ENCODE results near the gene VPS8.

VPS8 gene

DNA sequence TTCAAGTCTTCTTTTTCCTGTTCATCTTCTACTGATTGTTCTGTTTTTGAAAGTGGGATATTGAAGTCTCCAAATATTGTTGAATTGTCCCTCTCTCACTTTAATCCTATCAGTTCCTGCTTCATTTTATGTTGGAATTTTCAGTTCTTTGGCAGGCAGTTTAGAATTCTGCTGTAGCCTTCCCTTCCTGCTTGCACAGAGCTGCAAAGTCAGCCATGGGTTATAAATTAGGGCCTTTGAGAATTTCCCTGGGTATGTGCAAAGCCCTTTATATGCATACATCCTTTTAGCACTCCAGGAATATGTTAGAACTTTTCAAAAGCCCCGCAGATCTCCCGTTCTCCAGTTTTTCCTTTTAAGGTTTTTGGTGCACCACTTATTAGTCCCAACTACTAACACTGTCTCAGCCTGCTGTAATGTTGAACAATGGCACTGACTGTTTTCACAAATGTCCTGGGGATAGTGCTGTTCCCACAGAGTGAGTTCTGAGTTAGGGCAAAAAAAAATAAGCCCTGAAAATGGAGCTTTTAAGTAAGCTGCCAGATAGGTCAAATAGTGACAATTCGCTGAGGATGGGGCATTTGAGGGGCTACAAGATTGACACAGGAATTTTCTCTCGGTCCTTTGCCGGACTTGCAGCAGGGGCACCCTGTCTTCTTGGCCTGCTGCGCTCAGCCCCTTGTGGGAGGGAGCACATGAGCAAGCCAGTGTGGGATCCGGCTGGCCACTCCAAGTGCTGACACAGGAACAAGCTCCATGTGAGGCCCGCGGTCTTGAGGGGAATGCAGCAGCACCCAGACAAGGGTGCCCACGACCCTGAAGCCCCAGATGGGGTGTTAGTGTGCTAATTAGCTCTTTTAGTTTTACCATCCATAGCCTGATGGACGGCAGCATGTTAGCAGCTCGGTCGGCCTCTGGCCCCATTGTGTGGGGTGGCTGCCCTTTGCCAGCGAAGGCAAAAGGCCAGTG, 96.0 kb downstream of the VPS8 start:
- TF ChIP-seq OSR1 (CRISPR knock-in tag; IDR thresholded peaks at IDR 0.05) = no peak
- TF ChIP-seq CSRNP3 (CRISPR knock-in tag; IDR thresholded peaks at IDR 0.05) = no peak
- TF ChIP-seq BACH2 (CRISPR knock-in tag; IDR thresholded peaks at IDR 0.05; ENCODE audit: borderline replicate concordance) = no peak
- TF ChIP-seq ARNTL (CRISPR knock-in tag; IDR thresholded peaks at IDR 0.05; ENCODE audit: borderline replicate concordance, low read depth) = no peak
- TF ChIP-seq PATZ1 (CRISPR knock-in tag; IDR thresholded peaks at IDR 0.05; ENCODE audit: borderline replicate concordance) = no peak
- TF ChIP-seq ZNF565 (CRISPR knock-in tag; conservative IDR thresholded peaks at IDR 0.05; ENCODE audit: low read depth) = no peak
- no peak for TF ChIP-seq TSHZ2 (CRISPR knock-in tag; IDR thresholded peaks at IDR 0.05)
- no peak for TF ChIP-seq TCF4 (CRISPR knock-in tag; IDR thresholded peaks at IDR 0.05; ENCODE audit: borderline replicate concordance)
- TF ChIP-seq GLIS3 (CRISPR knock-in tag; IDR thresholded peaks at IDR 0.05) = no peak
- no peak for TF ChIP-seq ZFP3 (CRISPR knock-in tag; IDR thresholded peaks at IDR 0.05)
- no peak for TF ChIP-seq ZFP30 (CRISPR knock-in tag; IDR thresholded peaks at IDR 0.05)
- no peak for TF ChIP-seq CREB5 (CRISPR knock-in tag; IDR thresholded peaks at IDR 0.05; ENCODE audit: low read depth)
- no peak for TF ChIP-seq RARB (CRISPR knock-in tag; IDR thresholded peaks at IDR 0.05)
- TF ChIP-seq ZC3H10 (CRISPR knock-in tag; IDR thresholded peaks at IDR 0.05) = no peak
- TF ChIP-seq PPARA (CRISPR knock-in tag; IDR thresholded peaks at IDR 0.05; ENCODE audit: borderline replicate concordance) = no peak
- no peak for TF ChIP-seq CSDC2 (CRISPR knock-in tag; IDR thresholded peaks at IDR 0.05)
- no peak for TF ChIP-seq SNAI2 (CRISPR knock-in tag; IDR thresholded peaks at IDR 0.05)
- ATAC-seq = no peak

GRCh38 chr3:184908859-184909258, 96.9 kb downstream of the VPS8 start:
- ATAC-seq = no peak
- TF ChIP-seq OSR1 (CRISPR knock-in tag; IDR thresholded peaks at IDR 0.05) (no peak), ZNF70 (CRISPR knock-in tag; IDR thresholded peaks at IDR 0.05) (no peak), ZNF565 (CRISPR knock-in tag; conservative IDR thresholded peaks at IDR 0.05; ENCODE audit: low read depth) (no peak), ZC3H10 (CRISPR knock-in tag; IDR thresholded peaks at IDR 0.05) (no peak), PPARA (CRISPR knock-in tag; IDR thresholded peaks at IDR 0.05; ENCODE audit: borderline replicate concordance) (no peak), TSHZ2 (CRISPR knock-in tag; IDR thresholded peaks at IDR 0.05) (no peak), ZFP3 (CRISPR knock-in tag; IDR thresholded peaks at IDR 0.05) (no peak), ARNTL (CRISPR knock-in tag; IDR thresholded peaks at IDR 0.05; ENCODE audit: borderline replicate concordance, low read depth) (no peak), ESRRG (CRISPR knock-in tag; IDR thresholded peaks at IDR 0.05) (no peak), ZNF8 (CRISPR knock-in tag; IDR thresholded peaks at IDR 0.05) (no peak), CSRNP3 (CRISPR knock-in tag; IDR thresholded peaks at IDR 0.05) (no peak), ISL1 (CRISPR knock-in tag; IDR thresholded peaks at IDR 0.05) (no peak), TCF4 (CRISPR knock-in tag; IDR thresholded peaks at IDR 0.05; ENCODE audit: borderline replicate concordance) (no peak), CSDC2 (CRISPR knock-in tag; IDR thresholded peaks at IDR 0.05) (no peak), ZFP30 (CRISPR knock-in tag; IDR thresholded peaks at IDR 0.05) (no peak)
